T-cell (primary cell): ENCODE results near the gene THAP4. TPM values are rescaled to one million over a fixed set of nuclear protein-coding genes. Genes with fewer than 3 reads are reported as not detected.
"Not testable (repeated sequence)": the region's sequence is repeated elsewhere in the genome, so short reads cannot be mapped to it uniquely, and the experiment has no call there.

Source experiments
- ATAC-seq, 4 experiments: fragments of 200-7000 bp in 3 of 4; fragments of 150-1000 bp in 1 of 4; cut with Tn5 transposase; replicated peaks in 1 of 4; 1 replicate in 3 of 4; 2 replicates in 1 of 4; pipeline ENCODE4 v1.10.0; 2021; ENCODE audit warnings: moderate library complexity in 3 of 4, mild to moderate bottlenecking in 2 of 4, moderate number of reproducible peaks in 1 of 4
- CTCF ChIA-PET, 2 donors: fragments of 300-600 bp; sonication (Branson Sonifier 250); formaldehyde crosslinking; loops; one replicate each; lab custom pipeline; 2022; ENCODE audit warnings: antibody characterized with exemption in 2 of 2; lab: Charles Lee
- POLR2A ChIA-PET, 2 donors: fragments of 300-600 bp; sonication (Branson Sonifier 250); formaldehyde crosslinking; loops; one replicate each; lab custom pipeline; 2022; ENCODE audit warnings: antibody characterized with exemption in 2 of 2; lab: Charles Lee
- DNase-seq, 35 experiments: peaks; one replicate each; pipeline versions ENCODE4 v3.0.0 to v3.0.0-alpha.2; 2013 to 2023
- H3K27ac ChIP-seq: one replicate; pipeline ENCODE4 v1.5.1; 2013; ENCODE audit warnings: low read length
- H3K27me3 ChIP-seq, 2 experiments: replicated peaks in 1 of 2; 1 replicate in 1 of 2; 2 replicates in 1 of 2; pipeline versions ENCODE4 v1.6.1 to v1.7.0; 2013; ENCODE audit warnings: low read length in 1 of 2, mixed read lengths in 1 of 2; ENCODE audit not compliant: control insufficient read depth in 2 of 2, insufficient read depth in 2 of 2; ENCODE audit errors: extremely low read depth in 1 of 2
- H3K36me3 ChIP-seq, 2 donors: 1 replicate in 1 of 2; 2 replicates in 1 of 2; pipeline versions ENCODE4 v1.6.1 to v1.7.0; 2013; ENCODE audit warnings: low read length in 1 of 2; ENCODE audit not compliant: control insufficient read depth in 2 of 2, insufficient read depth in 1 of 2; ENCODE audit errors: extremely low read depth in 1 of 2
- H3K4me1 ChIP-seq, 2 experiments: 1 replicate in 1 of 2; 2 replicates in 1 of 2; pipeline versions ENCODE4 v1.6.1 to v1.7.0; 2013; ENCODE audit warnings: low read length in 2 of 2, mixed read lengths in 1 of 2; ENCODE audit not compliant: insufficient read depth in 2 of 2, control insufficient read depth in 1 of 2; ENCODE audit errors: extremely low read depth in 1 of 2
- H3K4me3 ChIP-seq, 2 donors: 1 replicate in 1 of 2; 2 replicates in 1 of 2; pipeline versions ENCODE4 v1.5.1 to v1.7.0; 2013; ENCODE audit warnings: mild to moderate bottlenecking in 2 of 2, low read length in 1 of 2, moderate library complexity in 1 of 2; ENCODE audit not compliant: control insufficient read depth in 1 of 2; ENCODE audit errors: extremely low read depth in 1 of 2
- H3K9me3 ChIP-seq: 2 replicates; pipeline ENCODE4 v1.7.0; 2013
- H3K27ac Mint-ChIP-seq, 2 donors: one replicate each; pipeline ENCODE4 v1.8.0; 2020 to 2021; ENCODE audit warnings: mild to moderate bottlenecking in 2 of 2, mixed read lengths in 2 of 2
- H3K27me3 Mint-ChIP-seq, 2 donors: one replicate each; pipeline ENCODE4 v1.8.0; 2021 to 2022; ENCODE audit warnings: mixed read lengths in 2 of 2
- H3K36me3 Mint-ChIP-seq: one replicate; pipeline ENCODE4 v1.8.0; 2021; ENCODE audit warnings: mixed read lengths
- H3K4me1 Mint-ChIP-seq, 3 donors: one replicate each; pipeline ENCODE4 v1.8.0; 2020 to 2022; ENCODE audit warnings: mixed read lengths in 3 of 3, mild to moderate bottlenecking in 1 of 3
- H3K4me3 Mint-ChIP-seq, 3 donors: one replicate each; pipeline ENCODE4 v1.8.0; 2020 to 2022; ENCODE audit warnings: mild to moderate bottlenecking in 3 of 3, mixed read lengths in 3 of 3, moderate library complexity in 3 of 3
- H3K9me3 Mint-ChIP-seq, 3 donors: one replicate each; pipeline ENCODE4 v1.8.0; 2020 to 2022; ENCODE audit warnings: mixed read lengths in 3 of 3
- WGBS: methylation state at CpG from one replicate; pipeline ENCODE4 v1.1.5; 2013; ENCODE audit warnings: missing lambda C conversion rate; ENCODE audit not compliant: insufficient coverage; 5-methylcytosine and 5-hydroxymethylcytosine counted together
- total RNA-seq, 35 experiments: library from RNA in 6 of 35; stranded (reverse) in 6 of 35; fragments of 120-200 nt in 1 of 35; gene quantifications; one replicate each; pipeline versions ENCODE4 v1.2.1 to v1.2.4 and lab custom pipeline; 2013 to 2026

Gene THAP4
- total RNA-seq, 5 donors from 2014 or later (not counting 1 experiment from before 2014, with no cell fraction given) = 27.3 to 34.5 (median 29.7) TPM

DNA sequence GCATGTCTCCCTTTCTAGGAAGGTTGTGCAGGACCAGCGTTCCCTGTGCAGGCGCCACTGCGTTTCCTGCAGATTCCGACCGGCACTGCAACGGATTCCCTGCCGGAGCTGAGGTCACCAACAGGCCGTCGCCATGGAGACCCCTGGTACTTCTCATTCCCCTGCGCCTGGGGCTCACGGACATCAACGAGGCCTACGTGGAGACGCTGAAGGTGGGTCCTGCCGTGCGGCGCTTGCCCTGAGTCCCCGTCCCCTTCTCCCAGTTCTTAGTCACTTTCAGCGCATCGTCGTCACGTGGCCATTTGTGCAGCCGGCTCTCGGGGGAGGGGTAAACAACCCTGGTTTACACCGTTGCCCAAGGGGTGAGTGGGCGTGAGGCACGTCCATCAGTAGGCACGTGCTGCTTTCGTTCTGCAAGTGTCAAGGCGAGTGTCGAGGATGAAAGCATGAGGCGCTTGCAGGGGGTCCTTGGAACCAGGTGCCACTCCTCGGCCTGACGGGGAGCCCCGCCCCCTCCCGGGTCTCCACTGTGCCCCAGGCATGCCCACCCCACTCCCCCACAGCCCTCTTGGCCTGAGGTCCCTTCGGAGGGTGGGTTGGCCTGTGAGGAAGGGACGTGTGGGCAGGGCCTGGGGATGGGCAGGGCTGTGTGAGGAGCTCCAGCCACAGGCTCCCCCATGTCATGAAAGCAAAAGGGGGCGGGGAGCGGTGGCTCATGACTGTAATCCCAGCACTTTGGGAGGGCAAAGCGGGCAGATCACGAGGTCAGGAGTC, 29.9 kb upstream of the THAP4 start:
- 96% methylated on average over 33 of the region's 42 CpGs for WGBS
- Histone ChIP-seq H3K9me3 (no peaks in the 10 kb centered on the region), H3K4me3 (no peak overlapping the region), H3K27me3 (no peaks in the 10 kb centered on the region), H3K36me3 (peaks cover 25 to 41% of the 10 kb centered on the region in 2 donors), H3K27ac (no peak overlapping the region), H3K4me1 (peaks cover 0 to 5% of the 10 kb centered on the region in 2 experiments)
- ATAC-seq = no peak
- ChIA-PET CTCF (interaction anchor here (0.6 kb wide), 2 partner anchors 8 to 675 kb away, joined by 3 read pairs; no protein-coding TSS in a partner anchor), POLR2A (no interaction called here)
- Mint-ChIP-seq H3K27ac (no peak overlapping the region), H3K27me3 (no peaks in the 10 kb centered on the region), H3K4me3 (no peak overlapping the region), H3K4me1 (peaks cover 3 to 5% (median 5%) of the 10 kb centered on the region in 3 donors), H3K36me3 (peaks cover 20% of the 10 kb centered on the region), H3K9me3 (no peaks in the 10 kb centered on the region)
- DNase-seq = no peak

DNA sequence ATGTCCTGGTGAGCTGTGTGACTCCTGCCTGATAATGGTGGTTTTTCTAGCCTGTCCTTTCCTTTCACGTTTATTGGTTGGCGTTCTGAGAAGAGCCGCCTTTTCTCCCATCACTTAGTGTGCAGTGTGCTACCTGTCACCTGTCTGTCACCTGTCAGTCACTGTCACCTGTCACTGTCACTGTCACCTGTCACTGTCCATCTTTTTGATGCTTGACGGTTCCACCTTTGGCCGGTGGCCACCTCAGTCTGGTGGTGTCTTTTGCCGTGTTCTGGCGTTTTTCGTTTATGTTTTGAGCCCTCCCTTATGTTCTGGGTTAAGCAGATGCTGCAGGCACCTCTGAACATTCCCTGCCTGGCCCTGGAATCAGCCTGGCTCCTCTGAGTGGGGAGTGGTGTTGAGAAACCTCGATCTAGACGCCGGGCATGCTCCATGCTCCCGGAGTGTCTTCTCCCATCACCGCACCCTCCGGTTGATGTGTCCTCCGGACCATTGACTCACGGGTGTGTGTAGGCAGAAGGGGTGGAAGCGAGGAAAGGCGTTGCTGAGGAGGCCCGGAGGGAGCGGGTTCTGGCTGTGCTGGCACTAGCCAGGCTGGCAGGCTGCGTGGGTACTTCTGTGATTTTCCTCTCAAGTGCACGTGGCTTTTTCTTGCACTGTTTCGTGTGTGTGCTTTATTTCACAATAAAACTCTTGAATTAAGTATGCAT, 28.9 kb upstream of the THAP4 start:
- POLR2A ChIA-PET = no interaction called here
- Mint-ChIP-seq H3K36me3 (peaks cover 19% of the 10 kb centered on the region), H3K4me1 (peaks cover 3 to 5% (median 5%) of the 10 kb centered on the region in 3 donors), H3K27ac (no peak overlapping the region), H3K27me3 (no peaks in the 10 kb centered on the region), H3K4me3 (no peak overlapping the region), H3K9me3 (no peaks in the 10 kb centered on the region)
- Histone ChIP-seq H3K4me1 (peaks cover 0 to 5% of the 10 kb centered on the region in 2 experiments), H3K27ac (no peak overlapping the region), H3K27me3 (no peaks in the 10 kb centered on the region), H3K9me3 (no peaks in the 10 kb centered on the region), H3K4me3 (no peak overlapping the region), H3K36me3 (peaks cover 18 to 50% of the 10 kb centered on the region in 2 donors)
- no peak for DNase-seq
- CTCF ChIA-PET = no interaction called here
- 93% methylated on average over 14 of the region's 23 CpGs for WGBS
- no peak for ATAC-seq

DNA sequence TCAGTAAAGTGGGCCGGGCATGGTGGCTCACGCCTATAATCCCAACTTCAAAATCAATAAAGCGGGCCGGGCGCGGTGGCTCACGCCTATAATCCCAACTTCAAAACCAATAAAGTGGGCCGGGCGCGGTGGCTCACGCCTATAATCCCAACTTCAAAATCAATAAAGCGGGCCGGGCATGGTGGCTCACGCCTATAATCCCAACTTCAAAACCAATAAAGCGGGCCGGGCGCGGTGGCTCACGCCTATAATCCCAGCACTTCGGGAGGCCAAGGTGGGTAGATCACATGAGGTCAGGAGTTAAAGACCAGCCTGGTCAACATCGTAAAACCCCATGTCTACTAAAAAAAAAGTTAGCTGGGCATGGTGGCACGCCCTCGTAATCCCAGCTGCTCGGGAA, 25.8 kb upstream of the THAP4 start:
- DNase-seq, CTCF ChIA-PET, H3K4me1 ChIP-seq, H3K4me1 Mint-ChIP-seq, H3K27ac ChIP-seq, H3K27me3 Mint-ChIP-seq, H3K9me3 Mint-ChIP-seq, ATAC-seq, H3K4me3 Mint-ChIP-seq, H3K27ac Mint-ChIP-seq, H3K9me3 ChIP-seq, H3K27me3 ChIP-seq, H3K4me3 ChIP-seq: not testable (repeated sequence)
- POLR2A ChIA-PET = interaction anchor here in 1 of 2 donors (0.6 kb wide), 1 partner anchor 224 kb away, joined by 3 read pairs; no protein-coding TSS in a partner anchor
- H3K36me3 Mint-ChIP-seq = peaks cover 23% of the 10 kb centered on the region
- WGBS = 96% methylated on average over 23 of the region's 24 CpGs
- H3K36me3 ChIP-seq = peaks cover 7 to 55% of the 10 kb centered on the region in 2 donors

DNA sequence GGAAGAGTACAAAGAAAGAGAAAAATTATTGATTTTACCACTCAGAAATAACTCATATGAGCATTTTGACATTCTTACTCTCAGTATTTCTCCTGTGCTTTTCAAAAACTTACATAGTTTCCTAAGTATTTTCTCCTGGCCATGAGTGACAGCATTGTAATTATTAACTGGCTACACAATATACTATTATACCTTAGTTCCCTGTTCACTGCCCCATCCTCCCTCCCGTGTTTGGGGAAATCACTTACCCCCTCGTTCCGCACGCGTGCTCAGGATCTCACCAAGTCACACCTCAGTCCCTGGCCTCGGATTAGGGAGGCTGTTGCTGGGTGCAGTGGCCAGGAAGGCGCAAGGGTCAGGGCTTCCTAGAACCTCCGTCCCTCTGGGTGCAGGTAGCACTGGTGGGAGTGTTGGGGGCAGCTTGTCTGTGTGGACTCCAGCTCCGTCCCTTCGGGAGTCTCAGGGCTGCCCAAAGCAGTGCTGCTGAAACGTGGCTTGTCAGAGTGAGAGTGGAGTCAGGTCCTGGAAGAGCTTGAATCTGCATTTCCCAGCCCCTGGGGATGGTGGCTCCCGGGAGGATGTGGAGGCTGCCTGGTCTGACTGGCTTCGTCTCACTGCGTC, 23.7 kb upstream of the THAP4 start:
- H3K36me3 ChIP-seq = peaks cover 8 to 56% of the 10 kb centered on the region in 2 donors

DNA sequence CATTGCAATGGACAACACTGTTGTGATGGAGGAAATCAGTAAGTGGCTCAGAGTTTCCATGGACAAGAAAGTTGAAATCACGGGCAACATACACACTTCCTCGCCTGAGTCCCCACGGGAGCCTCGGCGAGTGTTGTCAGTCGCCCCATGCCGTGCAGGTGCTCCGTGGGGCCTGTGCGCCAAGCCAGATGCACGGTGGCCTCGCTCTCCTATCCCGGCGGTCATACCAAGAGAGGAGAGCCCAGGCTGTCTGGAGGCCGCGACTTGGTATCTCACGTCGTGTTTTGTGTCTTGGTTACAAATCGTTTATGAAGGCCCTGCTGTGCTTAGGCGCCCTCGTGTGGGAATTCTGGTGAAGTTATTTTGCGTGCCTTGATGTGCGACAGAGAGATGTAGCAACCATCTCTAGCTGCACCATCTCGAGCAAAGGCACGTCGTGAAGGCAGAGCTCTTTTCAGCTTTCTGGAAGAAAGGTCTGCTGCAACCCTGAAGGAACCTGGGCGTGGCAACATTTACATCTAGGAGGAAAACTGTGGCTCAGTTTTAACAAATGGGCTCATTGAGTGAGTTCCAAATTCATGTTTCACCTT, 22.3 kb upstream of the THAP4 start:
- Mint-ChIP-seq H3K27me3 (no peaks in the 10 kb centered on the region), H3K4me3 (no peak overlapping the region), H3K36me3 (peaks cover 40% of the 10 kb centered on the region), H3K9me3 (no peaks in the 10 kb centered on the region), H3K27ac (no peak overlapping the region), H3K4me1 (no peaks in the 10 kb centered on the region)
- H3K36me3 ChIP-seq = peaks cover 19 to 70% of the 10 kb centered on the region in 2 donors
- no peaks in the 10 kb centered on the region for H3K4me1 ChIP-seq
- ChIA-PET POLR2A (interaction anchor here in 1 of 2 donors (0.9 kb wide), 1 partner anchor 27 kb away, joined by 4 read pairs; the partner anchor contains the start of gene DTYMK), CTCF (interaction anchor here (0.5 to 1.0 kb wide), 2 partner anchors 8 to 64 kb away, joined by 3 read pairs; no protein-coding TSS in a partner anchor)
- no peak overlapping the region for H3K4me3 ChIP-seq
- H3K27me3 ChIP-seq = no peaks in the 10 kb centered on the region
- peak in 23 of 35 experiments; percentile 7 to 51 (median 25) for DNase-seq
- 75% methylated on average over 20 of the region's 26 CpGs for WGBS
- H3K9me3 ChIP-seq = no peaks in the 10 kb centered on the region
- H3K27ac ChIP-seq = no peak overlapping the region
- peak in 2 of 4 experiments; percentile 40 to 51 for ATAC-seq

More for the DNA sequence above, 23.7 kb upstream of the THAP4 start:
- Mint-ChIP-seq H3K36me3 (peaks cover 36% of the 10 kb centered on the region), H3K4me1 (peaks cover 3 to 5% (median 5%) of the 10 kb centered on the region in 3 donors), H3K27ac (no peak overlapping the region), H3K27me3 (no peaks in the 10 kb centered on the region), H3K9me3 (no peaks in the 10 kb centered on the region), H3K4me3 (no peak overlapping the region)
- peaks cover 0 to 5% of the 10 kb centered on the region in 2 experiments for H3K4me1 ChIP-seq
- H3K27ac ChIP-seq = no peak overlapping the region
- H3K27me3 ChIP-seq = no peaks in the 10 kb centered on the region
- no peaks in the 10 kb centered on the region for H3K9me3 ChIP-seq
- POLR2A ChIA-PET = no interaction called here
- CTCF ChIA-PET = no interaction called here
- H3K4me3 ChIP-seq = no peak overlapping the region
- WGBS = 95% methylated on average over 9 of the region's 14 CpGs
- no peak for DNase-seq
- no peak for ATAC-seq

DNA sequence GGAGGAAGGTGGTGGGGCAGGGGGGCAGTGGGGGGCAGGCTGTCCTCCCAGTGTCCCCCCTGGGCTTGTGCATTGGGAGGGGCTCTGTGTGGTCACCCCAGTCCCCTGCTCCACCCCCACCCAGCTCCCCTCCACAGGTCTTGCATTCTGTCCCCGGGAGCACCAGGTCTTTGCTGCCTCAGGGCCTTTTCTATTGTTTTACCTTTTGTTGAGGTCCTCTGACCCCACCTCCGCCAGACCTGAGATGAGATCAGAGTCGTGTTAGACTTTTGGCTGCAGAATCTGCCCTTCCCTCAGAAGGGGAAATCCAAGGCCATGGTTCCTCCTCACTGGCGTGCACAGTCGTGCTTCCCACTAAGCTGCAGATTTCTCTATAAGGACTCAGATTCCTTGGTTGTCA, 21.3 kb upstream of the THAP4 start:
- Mint-ChIP-seq H3K9me3 (no peaks in the 10 kb centered on the region), H3K4me3 (no peak overlapping the region), H3K27me3 (no peaks in the 10 kb centered on the region), H3K4me1 (no peaks in the 10 kb centered on the region), H3K36me3 (peaks cover 40% of the 10 kb centered on the region), H3K27ac (no peak overlapping the region)
- Histone ChIP-seq H3K4me3 (no peak overlapping the region), H3K9me3 (no peaks in the 10 kb centered on the region), H3K36me3 (peaks cover 24 to 75% of the 10 kb centered on the region in 2 donors), H3K27ac (no peak overlapping the region), H3K4me1 (no peaks in the 10 kb centered on the region), H3K27me3 (no peaks in the 10 kb centered on the region)
- 93% methylated on average over 4 of the region's 5 CpGs for WGBS
- ChIA-PET CTCF (interaction anchor here (0.5 to 1.0 kb wide), 4 partner anchors 9 to 151 kb away, joined by 3 read pairs; no protein-coding TSS in a partner anchor), POLR2A (no interaction called here)
- DNase-seq (no peak), ATAC-seq (no peak)
